ENCODE measurements around the gene LAMC3.

LAMC3 gene

DNA sequence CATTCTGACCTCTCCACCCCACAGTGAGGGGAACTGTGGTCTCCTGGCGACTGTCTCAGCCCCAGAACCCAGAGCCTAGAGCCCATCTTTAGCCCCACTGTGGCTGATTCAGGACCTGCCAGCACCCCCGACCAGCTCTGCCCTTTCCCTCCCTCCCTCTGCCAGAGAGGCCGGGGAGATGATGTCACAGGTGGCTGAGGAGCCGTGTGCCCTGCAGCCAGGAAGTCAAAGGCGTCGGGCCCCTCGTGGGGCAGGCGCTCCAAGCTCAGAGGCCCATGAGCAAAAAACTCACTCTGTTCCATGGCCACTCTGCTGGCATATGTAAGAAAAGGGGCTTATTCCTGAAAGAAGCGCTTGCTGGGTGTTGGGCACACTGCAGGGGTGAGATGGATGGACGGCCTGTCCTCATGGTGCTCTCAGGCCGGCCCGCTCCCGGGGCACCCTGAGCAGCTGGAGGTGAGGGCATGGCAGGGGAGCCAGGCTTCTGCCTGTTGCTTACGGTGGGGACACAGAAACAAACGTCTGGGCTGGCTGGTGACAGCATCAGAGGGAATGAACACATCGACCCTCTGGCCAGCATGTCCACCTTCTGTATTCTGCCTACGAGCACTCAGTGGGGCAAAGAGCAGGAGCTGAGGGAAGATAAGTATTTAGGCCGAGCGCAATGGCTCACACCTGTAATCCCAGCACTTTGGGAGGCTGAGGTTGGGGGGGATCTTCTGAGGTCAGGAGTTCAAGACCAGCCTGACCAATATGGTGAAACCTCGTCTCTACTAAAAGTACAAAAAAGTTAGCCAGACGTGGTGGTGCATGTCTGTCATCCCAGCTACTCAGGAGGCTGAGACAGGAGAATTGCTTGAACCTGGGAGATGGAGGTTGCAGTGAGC lies 41.1 kb downstream of the LAMC3 start:
- no peak for DNase-seq

DNA sequence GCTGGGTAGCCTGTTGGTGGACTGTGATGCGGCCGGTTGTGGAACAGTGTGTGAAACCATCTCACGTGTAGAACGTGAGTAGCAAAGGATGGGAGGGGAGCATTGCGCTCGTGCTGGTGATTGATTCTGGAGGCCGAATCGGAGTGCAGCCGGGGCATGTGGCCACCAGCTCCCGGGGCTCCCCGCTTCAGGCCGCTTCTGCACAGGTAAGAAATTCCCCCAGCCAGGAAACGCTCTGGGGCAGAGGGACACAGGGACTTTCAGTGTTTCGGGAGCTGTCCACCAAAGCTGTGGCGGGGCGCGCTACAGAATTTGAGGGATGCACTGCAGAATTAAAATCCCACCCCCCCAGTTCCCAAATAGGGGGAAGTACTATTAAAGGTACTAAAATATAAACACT lies 41.9 kb downstream of the LAMC3 start:
- no peak for DNase-seq

DNA sequence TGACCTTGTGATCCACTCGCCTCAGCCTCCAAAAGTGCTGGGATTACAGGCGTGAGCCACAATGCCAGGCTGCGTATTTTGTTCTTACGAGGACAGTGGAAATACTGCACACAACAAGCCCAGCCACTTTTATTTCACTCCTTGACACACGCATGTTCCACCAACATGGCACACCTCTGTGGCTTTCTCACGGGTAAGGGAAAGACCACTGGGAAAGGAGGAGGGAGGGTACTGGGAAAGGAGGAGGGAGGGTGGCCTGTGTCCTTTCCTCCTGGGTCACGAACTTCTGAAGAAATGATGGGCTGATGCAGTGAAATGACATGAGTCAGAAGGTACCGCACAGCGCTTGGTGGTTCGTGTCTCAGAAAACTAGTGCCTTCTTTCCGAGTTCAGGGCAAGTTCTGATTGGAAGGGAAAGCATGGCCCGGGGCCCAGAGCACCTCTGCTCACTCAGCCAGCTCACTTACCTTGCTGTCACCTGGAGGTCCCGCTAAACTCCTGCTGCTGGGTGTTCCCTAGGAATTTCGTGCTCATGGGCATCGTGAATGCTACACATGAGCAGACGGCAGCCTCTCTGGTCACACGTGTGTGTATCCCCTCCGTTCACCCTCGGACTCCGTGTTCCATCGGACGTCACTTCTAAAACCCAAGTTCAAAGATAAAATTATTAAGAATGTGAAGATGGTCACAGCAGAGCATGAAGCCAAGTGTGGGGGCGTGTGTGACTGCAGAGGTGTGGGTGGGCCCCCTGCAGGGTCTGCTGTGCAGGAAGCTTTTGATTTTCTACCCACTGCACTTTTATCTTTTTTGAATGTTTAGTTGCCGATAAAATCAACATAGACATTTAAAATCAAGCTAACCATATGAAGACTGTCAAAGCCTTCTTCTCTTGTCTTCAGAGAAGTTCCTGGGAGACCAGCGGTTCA lies 42.9 kb downstream of the LAMC3 start:
- DNase-seq, result no peak

DNA sequence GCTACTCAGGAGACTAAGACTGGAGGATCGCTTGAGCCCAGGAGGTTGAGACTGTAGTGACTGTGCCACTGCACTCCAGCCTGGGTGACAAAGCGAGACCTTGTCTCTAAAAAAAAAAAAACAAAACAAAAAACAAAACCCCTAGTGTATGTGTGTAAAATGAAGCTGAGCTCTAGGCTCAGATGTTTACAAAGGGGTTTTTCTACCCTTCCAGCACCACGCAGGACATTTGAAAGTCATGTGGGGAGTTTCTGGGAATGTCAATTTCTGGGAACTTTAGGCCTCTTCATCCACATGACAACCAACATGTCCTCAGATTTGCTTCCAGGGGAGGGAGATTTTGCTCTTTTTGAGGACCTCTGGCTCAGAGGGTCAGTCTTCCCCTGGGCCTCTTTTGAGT lies 44.9 kb downstream of the LAMC3 start:
- DNase-seq, result no peak

DNA sequence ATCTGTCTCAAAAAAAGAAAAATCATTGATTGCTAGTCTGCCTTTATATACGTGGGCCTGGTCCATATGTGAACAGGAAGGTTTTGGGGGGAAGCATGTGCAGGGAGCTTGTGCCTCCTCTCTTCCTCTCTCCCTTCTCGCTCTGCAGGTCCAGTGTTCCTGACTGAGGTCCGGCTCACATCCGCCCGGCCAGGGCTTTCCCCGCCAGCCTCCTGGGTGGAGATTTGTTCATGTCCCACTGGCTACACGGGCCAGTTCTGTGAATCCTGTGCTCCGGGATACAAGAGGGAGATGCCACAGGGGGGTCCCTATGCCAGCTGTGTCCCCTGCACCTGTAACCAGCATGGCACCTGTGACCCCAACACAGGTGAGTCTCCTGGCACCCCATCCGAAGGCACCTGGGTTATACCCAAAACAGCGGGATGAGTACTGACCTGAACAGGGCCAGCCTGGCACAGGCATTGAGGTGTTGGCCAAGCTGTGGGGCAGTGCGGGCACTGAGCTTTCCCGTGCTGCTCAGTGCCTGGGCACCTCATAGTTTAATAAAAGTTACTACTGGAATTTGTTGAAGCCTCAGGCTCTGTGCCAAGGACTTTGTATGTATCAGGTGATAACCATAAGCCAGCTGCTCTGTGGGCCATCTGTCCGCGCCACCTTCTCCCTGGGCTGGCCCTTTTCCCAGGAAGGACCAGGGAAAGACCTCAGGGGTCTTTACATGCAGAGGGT lies 48.0 kb downstream of the LAMC3 start:
- no peak for DNase-seq

DNA sequence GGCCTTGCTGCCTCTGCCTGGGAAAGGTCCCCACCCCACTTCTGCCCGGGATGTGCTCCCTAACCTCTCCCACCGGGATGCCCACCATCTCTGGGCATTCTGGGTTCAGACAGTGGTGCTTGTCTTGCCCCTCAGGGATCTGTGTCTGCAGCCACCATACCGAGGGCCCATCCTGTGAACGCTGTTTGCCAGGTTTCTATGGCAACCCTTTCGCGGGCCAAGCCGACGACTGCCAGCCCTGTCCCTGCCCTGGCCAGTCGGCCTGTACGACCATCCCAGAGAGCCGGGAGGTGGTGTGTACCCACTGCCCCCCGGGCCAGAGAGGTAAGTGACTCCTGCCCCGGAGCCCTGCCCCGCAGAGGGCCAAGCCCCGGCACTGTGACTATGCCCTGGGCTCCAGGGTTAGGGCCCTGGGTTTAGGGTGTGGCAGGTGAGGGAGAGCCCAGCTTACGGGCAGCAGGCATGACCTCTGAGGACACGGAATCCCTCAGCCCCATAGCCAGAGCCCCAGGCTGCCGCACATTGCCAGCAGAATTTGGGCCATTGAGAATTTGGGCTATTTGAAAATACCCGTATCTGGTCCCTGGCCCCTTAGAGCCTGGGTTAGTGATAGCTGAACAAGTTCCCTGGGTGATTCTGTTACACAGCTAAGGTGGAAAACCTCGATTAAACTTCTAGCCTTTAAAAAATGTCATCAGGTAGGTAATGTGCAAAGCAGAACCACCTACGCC lies 52.1 kb downstream of the LAMC3 start:
- no peak for DNase-seq

DNA sequence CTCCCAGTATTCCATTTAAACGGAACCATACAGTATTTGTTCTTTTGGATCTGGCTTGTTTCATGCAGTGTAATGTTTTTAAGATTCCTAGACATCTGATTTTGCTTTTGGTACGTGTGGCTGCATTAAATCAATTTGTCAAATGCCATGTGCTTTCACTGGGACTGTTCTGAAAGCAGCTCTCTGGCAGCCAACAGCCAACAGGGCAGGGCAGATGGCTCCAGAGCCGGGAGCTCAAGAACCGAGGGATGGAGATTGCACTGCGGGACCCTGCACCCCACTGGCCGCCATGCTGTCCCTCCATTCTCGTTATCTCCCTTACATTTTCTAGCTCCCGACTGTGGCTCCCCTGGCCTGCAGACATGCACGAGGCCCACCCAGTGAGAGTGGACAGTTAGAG lies 54.0 kb downstream of the LAMC3 start:
- DNase-seq, result no peak

DNA sequence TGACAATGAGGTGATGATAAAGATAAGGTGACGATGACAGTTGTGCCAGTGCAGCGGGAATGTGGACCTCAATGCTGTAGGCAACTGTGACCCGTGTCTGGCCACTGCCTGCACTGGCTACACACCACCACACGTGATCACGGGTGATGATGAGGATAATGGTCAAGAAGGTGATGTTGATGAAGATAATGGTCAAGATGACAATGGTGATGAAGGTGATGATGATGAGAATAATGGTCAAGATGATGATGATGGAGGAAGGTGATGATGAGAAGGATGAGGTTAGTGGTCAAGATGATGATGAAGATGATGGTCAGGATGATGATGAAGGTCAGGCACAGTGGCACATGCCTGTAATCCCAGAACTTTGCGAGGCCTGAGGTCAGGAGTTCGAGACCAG lies 56.6 kb downstream of the LAMC3 start:
- DNase-seq, result no peak

DNA sequence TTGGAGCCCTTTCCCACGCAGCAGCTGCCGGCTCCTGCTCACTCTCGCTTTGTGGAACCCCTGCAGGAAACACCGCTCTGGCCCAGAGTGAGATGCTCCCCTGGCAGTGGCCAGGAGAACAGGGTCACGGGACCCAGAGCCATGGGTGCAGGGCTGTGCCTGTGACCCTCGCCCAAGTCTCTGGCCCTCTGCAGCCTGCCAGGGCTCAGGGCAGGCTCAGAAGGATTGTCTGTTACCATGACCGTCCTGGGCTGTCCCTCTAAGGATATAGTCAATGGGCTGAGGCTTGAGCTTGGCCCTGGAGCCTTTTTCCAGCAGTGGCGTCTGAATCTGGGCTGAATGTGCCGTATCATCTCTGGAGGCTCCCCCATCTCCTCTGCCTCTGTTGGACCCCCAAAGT lies 58.7 kb downstream of the LAMC3 start:
- DNase-seq, result no peak

DNA sequence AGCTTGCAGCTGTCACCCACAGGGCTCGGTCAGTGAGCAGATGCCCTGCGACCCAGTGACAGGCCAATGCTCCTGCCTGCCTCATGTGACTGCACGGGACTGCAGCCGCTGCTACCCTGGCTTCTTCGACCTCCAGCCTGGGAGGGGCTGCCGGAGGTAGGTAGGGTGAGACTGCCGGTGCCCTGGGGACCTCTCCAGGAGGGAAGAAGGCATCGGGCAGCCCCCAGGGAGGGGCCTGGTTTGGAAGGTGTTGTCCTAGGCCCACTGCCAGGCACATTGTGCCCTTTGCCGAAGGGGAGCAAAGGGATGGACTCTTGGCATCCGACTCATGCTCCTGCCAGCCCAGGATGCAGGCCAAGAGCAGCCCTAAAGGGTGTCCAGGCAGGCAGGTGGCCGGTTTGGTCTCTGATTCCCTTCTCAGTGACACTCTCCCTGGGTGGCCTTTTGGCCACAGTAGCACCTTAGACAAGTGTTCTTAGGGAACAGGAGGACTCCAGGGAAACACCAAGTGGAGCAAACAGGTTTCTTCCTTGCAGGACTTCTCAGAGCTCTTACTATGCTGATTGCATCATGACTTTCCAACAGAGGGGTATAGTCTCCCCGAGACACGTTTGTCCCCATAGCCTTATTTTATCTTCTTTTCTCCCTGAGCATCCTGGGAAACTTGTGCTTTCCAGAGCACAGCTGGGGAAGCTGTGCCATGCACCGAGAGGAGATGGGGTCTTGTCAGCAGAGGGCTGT lies 59.3 kb downstream of the LAMC3 start:
- no peak for DNase-seq

DNA sequence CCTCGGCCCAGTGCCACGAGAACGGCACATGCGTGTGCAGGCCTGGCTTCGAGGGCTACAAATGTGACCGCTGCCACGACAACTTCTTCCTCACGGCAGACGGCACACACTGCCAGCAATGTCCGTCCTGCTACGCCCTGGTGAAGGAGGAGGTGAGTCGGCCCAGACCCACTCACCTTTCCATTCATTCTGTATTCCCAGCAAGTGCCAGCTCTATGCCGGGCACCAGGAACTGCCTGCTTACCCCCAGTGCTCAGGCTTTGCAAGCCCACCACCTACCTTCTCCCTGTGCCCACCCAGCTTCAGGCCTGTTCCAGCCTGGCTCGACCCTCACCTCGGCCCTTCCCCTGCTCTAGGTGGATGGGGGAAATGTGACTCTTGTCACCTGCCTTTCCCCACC lies 60.7 kb downstream of the LAMC3 start:
- no peak for DNase-seq

DNA sequence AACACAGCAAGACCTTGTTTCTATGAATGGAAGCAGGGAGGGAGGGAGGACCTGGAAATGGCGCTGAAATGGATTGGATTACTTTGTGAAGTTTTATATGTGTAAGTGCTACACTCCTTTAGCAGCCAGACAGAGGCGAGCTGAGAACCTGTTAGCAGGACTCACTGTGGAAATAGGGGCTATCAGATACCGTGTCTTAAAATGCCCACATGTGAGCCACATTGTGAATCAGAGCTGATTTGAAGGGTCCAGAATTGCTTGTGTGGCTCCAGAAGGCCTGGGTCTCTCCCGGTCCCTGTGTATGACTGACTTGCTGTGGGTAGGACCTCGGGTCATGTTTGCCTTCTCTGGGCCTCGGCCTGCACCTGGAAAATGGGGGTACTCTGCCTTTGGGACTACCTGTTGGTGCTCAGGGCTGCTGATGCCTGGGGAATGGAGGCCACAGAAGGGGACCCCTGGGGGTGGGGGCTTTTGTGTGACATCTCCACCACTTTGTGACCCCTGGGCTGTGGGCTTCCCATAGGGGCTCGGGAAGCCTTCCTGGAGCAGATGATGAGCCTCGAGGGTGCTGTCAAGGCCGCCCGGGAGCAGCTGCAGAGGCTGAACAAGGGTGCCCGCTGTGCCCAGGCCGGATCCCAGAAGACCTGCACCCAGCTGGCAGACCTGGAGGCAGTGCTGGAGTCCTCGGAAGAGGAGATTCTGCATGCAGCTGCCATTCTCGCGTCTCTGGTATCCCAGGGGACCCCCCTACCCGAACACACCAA lies 63.3 kb downstream of the LAMC3 start:
- no peak for DNase-seq

DNA sequence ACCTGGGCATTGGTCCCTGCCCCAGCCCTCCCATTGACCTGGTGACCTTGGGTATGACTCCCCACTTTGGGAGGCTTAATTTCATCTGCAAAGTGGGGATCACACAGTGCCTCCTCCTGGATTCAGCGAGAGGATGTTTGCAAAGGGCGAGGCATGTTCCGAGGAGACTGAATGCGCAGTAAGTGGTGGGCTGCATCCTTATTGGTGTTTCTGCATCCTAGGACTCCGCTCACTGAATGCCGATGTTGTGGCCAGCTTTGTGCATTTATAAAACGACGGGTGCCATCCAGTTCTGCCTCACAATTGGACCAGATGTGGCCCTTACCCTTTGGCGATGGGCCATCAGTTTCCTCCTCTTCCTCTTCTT lies 63.9 kb downstream of the LAMC3 start:
- DNase-seq, result no peak

DNA sequence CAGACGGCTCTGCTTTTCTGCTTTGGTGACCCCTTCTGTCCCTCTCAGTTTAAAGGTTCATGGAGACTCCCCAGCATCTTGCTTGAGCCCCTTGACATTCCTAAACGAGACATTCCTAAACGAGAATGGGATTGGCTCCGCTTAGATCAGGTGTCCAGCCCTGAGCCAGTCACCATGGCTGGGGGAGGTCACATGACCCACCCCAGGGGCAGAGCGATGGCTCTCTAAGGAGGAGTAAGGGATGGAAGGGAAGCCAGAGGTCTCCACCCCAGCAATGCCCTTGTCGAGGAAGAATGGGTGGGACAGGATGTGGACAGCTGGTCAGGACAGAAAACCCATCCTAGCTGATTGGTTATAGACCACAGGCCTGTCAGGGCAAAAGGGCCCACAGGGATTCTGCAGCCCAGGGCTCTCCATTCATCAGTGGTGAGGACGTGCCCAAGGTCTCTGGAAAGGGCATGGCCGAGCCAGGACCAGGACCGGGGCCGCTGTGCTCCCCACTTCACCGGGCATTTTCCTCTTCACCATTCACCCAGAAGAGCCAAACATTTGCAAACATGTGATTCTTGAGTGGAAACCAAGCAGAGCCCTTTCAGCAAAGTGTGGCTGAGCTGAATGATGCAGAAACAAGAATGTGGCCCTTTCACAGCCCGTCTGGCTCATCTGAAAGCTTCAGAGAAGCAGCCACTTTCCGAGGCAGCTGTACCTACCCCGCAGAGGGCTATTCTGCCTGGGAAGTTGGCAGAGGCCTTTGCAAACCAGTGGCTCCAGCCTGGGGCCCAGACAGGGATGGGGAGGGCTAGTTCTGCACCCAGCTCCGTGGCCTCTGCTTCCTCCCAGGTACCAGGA lies 67.6 kb downstream of the LAMC3 start:
- no peak for DNase-seq

DNA sequence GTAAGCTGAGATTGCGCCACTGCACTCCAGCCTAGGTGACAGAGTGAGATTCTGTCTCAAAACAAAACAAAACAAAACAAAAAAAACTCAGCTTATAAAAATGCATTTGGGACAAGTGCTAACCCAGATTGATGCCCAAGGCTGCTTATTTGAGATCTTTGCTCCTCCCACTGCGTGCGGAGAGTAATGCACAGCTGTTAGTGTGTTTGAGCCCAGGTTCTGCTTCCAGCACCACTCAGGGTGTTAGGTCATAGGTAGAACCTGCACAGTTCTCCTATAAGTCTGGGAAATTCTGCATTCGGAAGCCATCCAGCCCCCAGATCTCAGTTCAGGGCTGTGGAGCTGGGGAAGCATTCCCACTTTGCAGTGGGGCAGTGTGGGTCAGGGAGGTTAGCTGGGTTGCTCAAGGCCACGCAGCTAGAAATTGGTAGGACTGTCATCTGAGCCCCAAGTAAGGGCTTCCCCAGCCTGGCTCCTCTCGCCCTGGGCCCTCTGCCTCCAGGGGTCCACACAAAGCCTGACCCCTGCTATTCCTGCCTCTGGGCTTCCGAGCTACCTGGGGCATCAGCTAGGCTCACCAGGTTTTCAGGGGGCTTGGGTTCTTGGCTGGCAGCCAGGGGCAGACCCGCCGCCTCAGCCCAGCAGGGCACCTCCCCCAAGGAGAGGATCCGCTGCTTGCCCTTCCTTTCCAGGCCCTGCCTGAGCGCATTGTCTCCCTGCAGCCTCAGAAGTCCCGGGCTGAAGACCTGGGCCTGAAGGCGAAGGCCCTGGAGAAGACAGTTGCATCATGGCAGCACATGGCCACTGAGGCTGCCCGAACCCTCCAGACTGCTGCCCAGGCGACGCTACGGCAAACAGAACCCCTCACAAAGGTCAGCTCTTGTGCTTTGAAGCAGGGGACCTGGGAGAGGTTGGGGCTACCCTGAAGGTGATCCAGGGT lies 69.7 kb downstream of the LAMC3 start:
- DNase-seq, result no peak

DNA sequence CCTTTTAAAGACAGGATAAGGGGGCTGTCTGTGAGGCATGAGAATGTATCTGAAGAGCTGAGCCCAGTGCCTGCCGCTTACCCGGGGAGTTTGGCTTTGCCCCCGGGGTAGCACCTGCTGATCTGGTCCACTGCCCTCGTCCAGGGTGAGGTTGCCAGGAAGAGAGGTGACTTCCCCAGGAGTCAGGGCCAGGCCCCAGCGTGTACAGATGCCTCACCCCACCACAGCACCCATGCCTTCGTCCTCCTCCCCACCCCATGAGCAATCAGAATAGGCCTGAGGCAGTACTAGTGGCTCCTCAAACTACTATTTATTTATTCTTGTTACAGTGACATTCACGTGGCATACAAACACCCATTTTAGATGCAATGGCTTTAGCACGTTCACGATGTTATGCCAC lies 71.6 kb downstream of the LAMC3 start:
- DNase-seq, result no peak

DNA sequence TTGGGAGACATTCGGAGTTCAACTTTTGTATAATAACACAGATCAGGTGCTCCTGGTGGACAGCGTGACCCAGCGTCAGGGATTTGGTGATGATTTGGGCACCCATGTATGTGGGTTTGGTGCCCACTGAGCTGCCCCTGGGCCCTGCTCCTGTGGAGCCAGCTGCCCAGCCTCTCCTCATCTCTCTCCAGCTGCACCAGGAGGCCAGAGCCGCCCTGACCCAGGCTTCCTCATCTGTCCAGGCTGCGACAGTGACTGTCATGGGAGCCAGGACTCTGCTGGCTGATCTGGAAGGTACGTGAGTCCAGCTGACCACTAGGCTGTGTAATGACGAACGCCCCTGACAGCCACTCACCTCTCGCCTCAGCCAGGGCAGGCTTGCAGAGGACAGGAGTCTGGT lies 72.9 kb downstream of the LAMC3 start:
- no peak for DNase-seq

DNA sequence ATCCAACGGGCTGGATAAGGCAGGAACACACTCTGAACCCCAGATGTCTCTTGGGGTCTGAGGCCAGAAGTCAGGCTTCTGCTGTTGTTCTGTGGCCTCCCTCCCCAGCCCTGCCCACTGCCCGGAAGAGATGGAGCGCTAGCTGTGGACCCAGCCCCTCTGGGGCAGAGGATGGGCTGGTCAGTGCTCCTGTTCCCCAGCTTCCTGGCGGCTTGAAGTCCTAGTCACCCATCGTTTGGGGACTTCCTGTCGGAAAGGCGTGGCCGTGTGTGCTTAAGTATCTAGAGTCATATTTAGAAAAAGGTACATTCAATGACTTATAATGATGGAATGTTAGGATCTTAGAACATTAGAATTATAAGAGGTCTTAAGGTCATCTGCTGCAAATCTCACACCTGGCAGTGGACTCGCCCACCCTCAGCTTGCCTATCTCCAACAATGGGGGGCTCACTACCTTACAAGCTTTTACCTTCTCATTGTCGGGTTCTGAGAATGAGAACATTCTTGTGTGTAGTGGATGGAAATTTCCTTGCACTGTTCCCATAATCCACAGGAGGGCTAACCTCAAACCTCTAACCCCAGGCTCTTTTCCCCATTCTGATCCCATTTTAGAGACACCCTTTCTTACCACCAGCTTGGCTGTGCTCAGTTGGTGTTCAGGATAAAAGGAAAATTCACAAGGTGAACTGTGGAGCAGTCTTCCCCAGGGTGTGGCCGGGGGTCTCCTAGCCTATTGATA lies 74.0 kb downstream of the LAMC3 start:
- no peak for DNase-seq
